HEK293T (cell line): ENCODE measurements around the gene MIB2.
"Not testable (repeated sequence)": the region's sequence is repeated elsewhere in the genome, so short reads cannot be mapped to it uniquely, and the experiment has no call there.

ENCODE experiments used
- ARNT ChIP-seq: fragments of 450-650 bp; IDR thresholded peaks from 2 replicates; pipeline ENCODE4 v1.6.1; 2017; ENCODE audit warnings: mild to moderate bottlenecking
- BHLHE40 ChIP-seq: fragments of 450-650 bp; IDR thresholded peaks from 2 replicates; pipeline ENCODE4 v1.6.1; 2016; ENCODE audit warnings: mild to moderate bottlenecking, moderate library complexity, borderline replicate concordance
- CTBP1 ChIP-seq: fragments of 450-650 bp; IDR thresholded peaks from 2 replicates; pipeline ENCODE4 v1.6.1; 2016; ENCODE audit warnings: borderline replicate concordance
- ELF4 ChIP-seq: fragments of 450-650 bp; IDR thresholded peaks from 2 replicates; pipeline ENCODE4 v1.6.1; 2017; ENCODE audit warnings: antibody characterized with exemption
- FOXA1 ChIP-seq: fragments of 450-650 bp; IDR thresholded peaks from 2 replicates; pipeline ENCODE4 v1.6.1; 2016; ENCODE audit warnings: mild to moderate bottlenecking
- FOXK2 ChIP-seq: fragments of 450-650 bp; IDR thresholded peaks from 2 replicates; pipeline ENCODE4 v1.6.1; 2016; ENCODE audit warnings: mild to moderate bottlenecking
- FOXM1 ChIP-seq: fragments of 450-650 bp; IDR thresholded peaks from 2 replicates; pipeline ENCODE4 v1.6.1; 2017; ENCODE audit warnings: mild to moderate bottlenecking, borderline replicate concordance
- HDGF ChIP-seq: fragments of 450-650 bp; IDR thresholded peaks from 2 replicates; pipeline ENCODE4 v1.6.1; 2017; ENCODE audit warnings: antibody characterized with exemption, borderline replicate concordance
- NFRKB ChIP-seq: fragments of 450-650 bp; IDR thresholded peaks from 2 replicates; pipeline ENCODE4 v1.6.1; 2016; ENCODE audit warnings: mild to moderate bottlenecking, moderate library complexity
- PKNOX1 ChIP-seq: fragments of 450-650 bp; IDR thresholded peaks from 2 replicates; pipeline ENCODE4 v1.6.1; 2016
- SP1 ChIP-seq: fragments of 450-650 bp; IDR thresholded peaks from 2 replicates; pipeline ENCODE4 v1.6.1; 2017
- SUZ12 ChIP-seq: fragments of 450-650 bp; IDR thresholded peaks from 2 replicates; pipeline ENCODE4 v1.6.1; 2016; ENCODE audit warnings: mild to moderate bottlenecking
- TARDBP ChIP-seq: fragments of 450-650 bp; IDR thresholded peaks from 2 replicates; pipeline ENCODE4 v1.6.1; 2016

GRCh38 chr1:1662392-1662791, 47.1 kb downstream of the MIB2 start:
- TF ChIP-seq ARNT, BHLHE40, FOXK2, TARDBP, FOXA1, SP1, FOXM1, ELF4, NFRKB, HDGF, PKNOX1, CTBP1, SUZ12: not testable (repeated sequence)
